GM19099 (cell line): ENCODE data around the gene DPP7.

ENCODE experiments used
- POLR2A ChIP-seq: IDR thresholded peaks from 3 replicates; pipeline ENCODE4 v1.6.1; 2011; ENCODE audit warnings: low read depth; ENCODE audit not compliant: insufficient read length; ENCODE audit errors: extremely low read depth

Gene DPP7

DNA sequence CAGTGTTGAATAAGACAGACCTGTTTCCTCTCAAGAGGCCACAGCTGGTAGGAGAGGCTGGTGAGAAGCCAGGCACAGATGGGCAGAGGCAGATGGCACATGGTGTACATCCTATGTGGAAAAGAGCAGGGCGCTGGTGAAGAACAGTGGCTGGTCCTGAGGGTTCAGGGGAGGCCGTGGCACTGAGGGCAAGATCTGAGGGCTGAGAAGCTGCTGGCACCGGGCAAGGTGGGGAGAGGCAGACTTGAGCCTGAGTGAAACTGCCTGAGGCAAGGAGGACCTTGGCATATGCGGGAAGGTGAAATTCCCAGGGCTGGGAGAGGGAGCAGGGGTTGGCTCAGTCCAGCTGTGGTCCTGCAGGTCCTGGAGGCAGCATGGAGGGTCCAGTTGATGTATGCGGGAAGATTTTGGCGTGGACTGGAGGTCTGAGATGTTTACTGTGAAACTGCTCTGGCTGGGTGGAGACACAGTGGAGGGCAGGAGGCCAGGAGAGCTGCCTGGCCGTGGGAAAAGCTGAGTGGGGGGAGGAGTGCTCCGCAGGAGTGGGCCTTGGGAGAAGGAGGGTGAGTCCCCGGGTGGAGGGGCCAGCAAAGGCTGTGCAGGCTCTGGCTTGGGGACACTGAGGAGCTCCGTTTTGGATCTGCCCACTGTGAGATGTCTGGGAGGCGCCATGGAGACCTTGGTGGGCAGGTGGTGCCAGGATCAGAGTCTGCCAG lies 25.1 kb downstream of the DPP7 start:
- TF ChIP-seq POLR2A: no peak

DNA sequence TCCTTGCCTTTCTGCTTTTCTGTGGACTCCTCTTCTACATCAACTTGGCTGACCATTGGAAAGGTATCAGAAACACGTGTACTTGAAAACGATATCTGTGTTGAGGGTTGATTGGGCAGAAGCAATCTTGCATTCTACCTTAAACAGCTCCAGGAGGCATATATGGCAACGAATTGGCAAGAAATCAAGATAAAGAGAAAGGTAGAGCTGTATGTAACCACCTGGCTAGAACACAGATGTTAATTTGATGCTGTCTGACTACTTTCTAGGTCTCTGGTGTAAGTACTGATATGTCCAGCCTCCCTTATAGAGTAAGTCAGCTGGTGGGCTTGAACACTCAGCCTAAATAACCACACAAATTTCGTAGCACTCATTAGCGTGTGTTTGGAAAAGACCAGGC lies 26.4 kb downstream of the DPP7 start:
- no peak for TF ChIP-seq POLR2A

DNA sequence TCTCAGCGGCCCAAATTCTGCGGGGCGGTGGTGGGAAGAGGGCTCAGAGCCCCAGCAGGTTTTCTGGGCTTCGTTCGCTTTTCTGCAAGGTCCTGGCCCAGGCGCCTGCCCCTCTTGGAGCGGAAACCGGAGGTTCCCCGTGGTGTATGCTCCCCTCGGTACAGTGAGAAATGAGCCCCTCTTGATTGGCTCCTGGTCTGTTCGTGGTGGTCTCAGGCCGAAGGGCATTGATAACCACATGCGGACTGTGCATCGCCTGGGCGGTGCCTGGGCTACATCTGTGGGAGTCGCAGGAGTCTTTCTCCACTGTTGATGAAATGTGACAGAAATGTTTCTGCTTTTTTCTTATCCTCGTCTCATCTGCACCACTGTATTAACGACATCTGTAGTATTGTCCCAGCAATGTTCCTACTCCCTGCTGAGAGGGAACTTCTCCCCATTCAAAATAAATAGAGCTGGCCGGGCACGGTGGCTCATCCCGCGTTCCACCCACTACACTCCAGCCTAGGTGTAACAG lies 27.1 kb downstream of the DPP7 start:
- no peak for TF ChIP-seq POLR2A

DNA sequence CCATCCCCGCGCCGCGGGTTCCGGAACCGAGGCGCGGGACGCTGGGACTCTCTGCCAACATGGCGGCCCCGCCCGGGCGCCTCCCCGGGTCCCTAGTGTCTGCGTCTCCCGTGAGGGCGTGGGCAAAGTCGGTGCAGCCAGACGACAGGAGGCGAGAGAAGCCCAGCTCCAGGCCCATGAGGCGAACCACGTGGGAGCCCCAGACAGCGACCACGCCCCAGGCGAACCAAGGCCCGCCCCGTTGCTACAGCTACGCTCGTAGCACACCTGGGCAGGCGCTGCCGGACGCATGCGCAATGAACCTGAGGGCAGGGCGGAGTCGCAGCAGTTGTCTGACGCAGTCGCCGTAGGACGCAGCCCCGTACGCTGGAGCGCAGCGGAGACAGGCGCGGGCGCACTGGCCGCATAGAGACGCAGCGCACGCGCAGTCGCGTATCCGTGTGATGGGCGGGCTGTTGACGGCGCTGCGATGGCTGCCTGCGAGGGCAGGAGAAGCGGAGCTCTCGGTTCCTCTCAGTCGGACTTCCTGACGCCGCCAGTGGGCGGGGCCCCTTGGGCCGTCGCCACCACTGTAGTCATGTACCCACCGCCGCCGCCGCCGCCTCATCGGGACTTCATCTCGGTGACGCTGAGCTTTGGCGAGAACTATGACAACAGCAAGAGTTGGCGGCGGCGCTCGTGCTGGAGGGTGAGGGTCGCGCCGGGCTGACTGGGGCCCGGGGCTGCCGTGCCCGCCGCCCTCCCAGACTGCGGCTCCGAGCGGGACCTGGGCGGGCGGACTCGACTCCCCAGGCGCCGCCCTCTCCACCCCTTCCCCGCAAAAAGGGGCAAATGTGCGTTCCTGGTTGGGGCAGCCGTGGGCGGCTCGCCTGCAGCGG lies 27.8 kb downstream of the DPP7 start, which contains the start of gene MAN1B1:
Gene MAN1B1, plus strand, starts transcription at position 455 of the 878 bp plus-strand sequence. Its CDS starts 15 bp downstream, at position 470.
- peak; percentile 69 for TF ChIP-seq POLR2A

DNA sequence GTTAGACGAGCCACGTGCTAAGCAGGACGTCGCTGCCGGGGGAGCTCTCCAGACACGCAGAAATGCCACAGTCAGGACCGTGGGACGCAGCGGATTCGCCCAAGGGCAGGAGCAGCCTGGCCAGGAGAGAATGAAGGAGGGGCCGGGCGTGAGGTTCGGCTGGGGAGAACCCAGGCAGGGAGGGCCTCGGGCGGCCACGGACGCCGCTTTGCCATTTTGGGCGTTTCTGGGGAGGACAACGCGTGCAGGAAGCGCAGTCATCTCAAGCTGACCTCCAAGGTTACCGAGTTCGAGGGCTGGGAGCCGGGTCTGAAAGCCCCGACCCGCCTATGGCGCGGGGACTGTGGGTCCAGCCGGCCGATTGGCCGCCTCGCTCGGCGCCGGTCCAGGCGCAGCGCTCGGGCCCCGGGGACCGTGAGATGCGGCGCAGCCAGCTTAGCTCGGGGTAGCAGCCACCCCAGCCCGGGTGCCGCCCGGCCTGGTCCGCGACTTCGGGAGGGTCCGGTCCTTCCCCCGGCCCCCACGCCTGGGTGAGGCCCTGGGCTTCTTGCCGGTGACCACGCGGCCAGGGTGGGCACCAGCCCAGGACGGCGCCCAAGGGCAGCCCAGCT lies 28.5 kb downstream of the DPP7 start:
- no peak for TF ChIP-seq POLR2A

DNA sequence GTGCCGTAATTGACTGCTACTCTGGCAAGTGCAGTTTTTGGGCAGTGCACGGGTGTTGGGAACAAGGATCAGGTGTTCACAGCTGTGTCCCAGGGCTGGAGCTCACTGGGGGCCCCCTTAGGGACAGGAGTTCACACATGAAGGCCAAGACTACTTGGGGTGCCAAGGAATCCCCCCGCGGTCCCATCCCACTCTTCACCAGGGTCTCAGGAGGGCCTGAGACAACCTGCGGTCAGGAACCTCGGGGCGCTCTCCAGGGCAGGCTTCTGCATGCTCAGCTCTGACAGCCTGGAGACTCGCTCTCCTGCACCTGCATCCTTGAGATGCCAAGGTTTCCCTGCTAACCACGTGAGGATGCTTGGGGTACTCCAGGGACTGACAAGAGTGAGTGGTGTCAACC lies 30.0 kb downstream of the DPP7 start:
- TF ChIP-seq POLR2A: no peak

DNA sequence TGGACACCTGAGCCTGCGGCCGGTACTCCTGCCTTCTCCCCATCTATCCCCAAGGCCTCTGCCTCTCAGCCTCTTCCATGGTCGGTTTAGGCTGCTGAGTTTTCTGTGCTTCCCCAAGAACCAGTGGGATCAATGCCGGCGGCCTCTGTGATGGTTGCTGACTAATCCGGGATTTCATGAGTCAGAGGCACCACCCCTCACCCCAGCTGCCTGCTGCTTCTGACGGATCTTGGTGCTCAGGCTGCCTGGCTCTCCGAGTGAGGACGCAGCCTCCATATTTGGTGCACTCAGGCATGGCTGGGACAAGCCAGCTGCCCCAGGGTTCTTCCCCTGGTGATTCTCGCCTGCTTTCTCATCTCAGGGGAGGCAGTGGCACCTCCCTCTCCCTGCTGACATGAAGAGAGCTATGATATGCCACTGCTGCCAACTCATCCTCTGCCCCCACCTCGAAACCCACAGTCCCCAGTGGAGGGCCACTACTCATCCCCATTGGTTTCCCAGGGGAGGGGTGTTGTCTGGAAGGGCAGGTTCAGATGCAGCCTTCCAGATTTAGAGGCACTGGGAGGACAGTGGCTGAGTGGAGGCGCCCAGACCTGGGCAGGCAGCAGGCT lies 31.0 kb downstream of the DPP7 start:
- TF ChIP-seq POLR2A: no peak

DNA sequence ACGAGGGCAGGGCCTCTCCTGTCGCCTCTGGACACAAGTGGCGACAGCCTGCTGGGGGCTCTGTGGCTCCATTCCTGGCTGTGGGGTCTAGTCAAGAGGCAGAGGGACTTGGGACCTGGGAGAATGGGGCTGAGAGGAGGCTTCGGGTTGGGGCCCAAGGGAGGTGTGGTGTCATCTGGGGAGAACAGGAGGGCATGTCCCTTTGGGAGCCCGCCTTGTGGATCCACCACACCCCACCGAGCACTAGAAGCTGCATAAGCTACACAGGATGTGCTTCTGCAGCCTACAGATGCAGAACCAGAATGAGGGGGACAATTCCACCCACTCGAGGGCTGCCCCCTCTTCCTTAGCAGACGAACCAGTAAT lies 31.6 kb downstream of the DPP7 start:
- no peak for TF ChIP-seq POLR2A

DNA sequence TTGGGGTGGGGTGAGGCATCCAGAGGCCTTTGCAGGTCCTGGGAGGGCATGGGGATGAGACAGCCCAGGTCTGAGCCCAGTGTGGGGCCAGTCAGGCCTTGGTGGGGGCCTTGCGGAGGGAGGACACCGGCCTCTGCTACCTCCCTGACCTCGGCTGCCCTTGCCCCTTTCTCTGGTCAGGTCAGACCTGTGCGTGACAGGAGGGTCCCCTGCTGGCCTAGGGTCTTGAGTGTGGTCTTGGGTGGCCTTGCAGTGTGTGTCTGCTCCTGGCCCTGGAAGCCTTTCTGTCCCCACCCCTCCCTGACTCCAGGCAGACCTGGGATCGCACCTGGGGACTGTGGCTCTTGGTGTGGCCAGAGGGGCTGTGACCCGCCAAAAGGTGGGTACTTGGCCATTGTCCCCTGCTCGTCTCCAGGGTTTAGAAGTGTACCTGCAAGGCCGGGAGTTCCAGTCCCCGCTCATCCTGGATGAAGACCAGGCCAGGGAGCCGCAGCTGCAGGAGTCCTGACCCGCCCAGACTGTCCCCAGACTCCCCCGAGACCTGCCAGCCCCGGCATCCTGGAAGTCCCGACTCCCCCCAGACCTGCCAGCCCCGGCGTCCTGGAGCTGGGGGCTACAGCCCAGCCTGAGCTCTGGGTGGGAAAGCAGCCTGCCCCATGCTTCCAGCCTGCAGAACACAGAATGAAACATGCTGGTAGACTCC lies 32.2 kb downstream of the DPP7 start:
- no peak for TF ChIP-seq POLR2A

DNA sequence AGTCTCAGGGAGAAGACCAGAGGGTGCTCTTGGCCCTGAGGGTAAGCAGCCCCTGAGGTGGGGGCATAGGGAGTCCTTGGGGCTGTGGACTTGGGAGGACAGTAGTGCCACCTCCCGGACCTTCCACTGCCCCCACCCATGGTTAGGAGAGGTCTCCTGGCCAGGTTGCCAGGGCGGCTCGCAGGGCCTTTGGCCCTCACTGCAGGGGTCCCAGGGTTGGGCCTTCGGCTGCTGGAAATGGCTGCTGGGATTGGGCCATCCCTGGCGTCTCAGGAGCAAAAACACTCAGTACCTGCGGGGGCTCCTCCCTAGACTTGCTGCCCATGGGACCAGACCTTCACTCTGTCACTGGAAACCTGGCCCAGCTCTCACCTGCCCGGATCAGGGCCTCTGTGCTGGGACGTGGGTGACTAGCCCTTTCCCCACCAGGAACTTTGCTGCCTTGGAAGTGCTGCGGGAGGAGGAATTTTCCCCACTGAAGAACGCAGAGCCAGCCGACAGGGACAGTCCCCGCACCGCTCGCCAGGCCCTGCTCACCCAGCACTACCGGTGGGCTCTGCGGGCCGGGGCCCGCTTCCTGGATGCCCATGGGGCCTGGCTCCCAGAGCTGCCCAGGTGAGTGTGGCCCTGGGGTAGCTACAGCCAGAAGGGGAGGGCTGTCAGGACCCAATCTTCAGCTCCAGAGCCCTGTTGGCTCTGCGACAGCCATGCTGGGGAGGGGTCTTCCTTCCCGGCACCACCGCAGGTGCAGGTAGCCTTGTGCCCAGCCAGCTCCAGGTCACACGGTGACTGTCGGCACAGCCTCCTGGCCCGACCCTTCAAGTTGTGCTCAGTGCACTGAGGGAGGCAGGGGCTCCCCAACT lies 34.0 kb downstream of the DPP7 start:
- TF ChIP-seq POLR2A: no peak

DNA sequence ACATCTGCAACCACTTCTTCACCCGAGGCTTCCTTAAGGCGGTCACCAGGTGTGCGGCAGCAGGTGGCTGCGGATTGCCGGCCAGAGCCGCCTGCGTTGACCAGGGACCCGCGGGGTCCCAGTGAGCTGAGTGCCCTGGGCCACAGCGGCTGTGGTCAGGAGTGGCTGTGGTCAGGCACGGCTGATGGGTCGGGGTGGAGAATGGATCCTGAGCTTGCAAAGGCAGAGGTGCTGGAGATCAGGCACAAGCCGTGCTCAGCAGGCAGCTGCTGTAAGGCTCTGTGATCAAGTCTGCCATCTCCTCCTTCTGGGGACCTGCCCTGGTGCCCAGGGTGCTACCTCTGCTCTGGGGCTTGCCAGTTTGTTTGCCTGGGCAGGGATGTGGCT lies 35.1 kb downstream of the DPP7 start:
- no peak for TF ChIP-seq POLR2A

DNA sequence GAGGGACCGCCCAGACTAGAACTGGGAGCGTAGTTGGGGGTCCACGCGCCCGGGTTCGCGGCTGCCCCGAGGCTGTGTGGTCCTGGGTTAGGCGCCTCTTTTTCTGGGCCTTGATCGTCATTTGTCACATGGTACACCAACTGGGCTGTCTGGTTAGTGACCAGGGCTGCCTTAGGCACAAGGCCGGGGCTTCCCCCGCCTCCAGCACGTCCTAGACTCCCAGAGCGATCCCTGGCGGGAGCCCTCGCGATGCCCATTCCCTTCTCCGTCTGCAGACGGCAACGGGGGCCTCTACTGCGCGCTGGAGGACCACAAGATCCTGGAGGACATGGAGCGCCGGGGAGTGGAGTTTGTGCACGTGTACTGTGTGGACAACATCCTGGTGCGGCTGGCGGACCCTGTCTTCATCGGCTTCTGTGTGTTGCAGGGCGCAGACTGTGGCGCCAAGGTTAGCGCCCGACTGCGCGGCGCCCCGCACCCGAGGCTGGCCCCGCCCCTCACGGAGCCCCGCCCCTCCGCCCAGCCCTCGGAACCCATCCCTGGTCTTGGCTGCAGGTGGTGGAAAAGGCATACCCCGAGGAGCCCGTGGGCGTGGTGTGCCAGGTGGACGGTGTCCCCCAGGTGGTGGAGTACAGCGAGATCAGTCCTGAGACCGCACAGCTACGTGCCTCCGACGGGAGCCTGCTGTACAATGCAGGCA lies 35.7 kb downstream of the DPP7 start:
- no peak for TF ChIP-seq POLR2A
